ENCODE results near the gene LPAR4.

DNA sequence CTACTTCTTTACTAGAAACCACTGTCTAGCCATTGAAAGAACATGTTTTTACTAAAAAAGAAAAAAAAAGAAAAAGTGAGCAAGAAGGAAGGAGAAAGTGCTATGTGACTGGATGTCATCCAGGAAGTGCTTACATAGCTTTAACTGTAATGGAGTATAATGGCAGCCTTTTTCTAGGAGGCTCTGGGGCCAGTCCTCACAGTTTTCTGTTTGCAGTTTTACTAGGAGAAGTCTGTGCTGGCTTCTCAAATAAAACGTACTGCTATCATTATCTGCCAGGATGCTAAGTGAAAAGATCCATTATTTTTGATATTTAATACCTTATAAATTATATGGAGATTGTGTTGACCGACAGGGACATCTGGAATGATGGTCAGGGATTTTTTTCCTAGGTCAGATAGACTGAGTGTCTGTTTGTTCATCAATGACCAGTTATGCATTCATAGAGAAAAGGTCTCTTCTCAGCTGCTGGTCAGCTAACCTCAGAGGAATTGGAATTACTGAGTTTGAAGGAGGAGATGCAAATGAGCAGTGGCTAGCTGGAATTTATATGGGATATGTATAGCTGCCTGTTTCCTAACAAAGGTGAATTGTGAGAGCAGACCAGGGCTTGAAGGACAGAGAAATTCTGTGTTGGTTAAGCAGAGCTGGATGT lies 21.7 kb downstream of the LPAR4 start:
- no peak for TF ChIP-seq POLR2AphosphoS5 (IDR thresholded peaks at IDR 0.05)
- TF ChIP-seq, protein P1, sequence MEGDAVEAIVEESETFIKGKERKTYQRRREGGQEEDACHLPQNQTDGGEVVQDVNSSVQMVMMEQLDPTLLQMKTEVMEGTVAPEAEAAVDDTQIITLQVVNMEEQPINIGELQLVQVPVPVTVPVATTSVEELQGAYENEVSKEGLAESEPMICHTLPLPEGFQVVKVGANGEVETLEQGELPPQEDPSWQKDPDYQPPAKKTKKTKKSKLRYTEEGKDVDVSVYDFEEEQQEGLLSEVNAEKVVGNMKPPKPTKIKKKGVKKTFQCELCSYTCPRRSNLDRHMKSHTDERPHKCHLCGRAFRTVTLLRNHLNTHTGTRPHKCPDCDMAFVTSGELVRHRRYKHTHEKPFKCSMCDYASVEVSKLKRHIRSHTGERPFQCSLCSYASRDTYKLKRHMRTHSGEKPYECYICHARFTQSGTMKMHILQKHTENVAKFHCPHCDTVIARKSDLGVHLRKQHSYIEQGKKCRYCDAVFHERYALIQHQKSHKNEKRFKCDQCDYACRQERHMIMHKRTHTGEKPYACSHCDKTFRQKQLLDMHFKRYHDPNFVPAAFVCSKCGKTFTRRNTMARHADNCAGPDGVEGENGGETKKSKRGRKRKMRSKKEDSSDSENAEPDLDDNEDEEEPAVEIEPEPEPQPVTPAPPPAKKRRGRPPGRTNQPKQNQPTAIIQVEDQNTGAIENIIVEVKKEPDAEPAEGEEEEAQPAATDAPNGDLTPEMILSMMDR (IDR thresholded peaks at IDR 0.05): no peak

All from gastroesophageal sphincter (tissue), 3 donors.